Keratinocyte (primary cell): ENCODE measurements around the gene NPTXR. TPM values are rescaled to one million over a fixed set of nuclear protein-coding genes. Genes with fewer than 3 reads are reported as not detected.
A peak's percentile ranks its signal among the peaks of the same experiment; 100 is the strongest.

Experiments
- DNase-seq: peaks from one replicate; pipeline ENCODE4 v3.0.0-alpha.2; 2011; ENCODE audit warnings: low read depth, missing footprints, low spot score
- FAIRE-seq: peaks from 2 replicates; lab custom pipeline; 2011; peaks lifted over from hg19 to GRCh38; lab: Jason Lieb, UNC
- H2AFZ ChIP-seq: 2 replicates; pipeline ENCODE4 v1.6.0; 2012; ENCODE audit warnings: low read length, control low read depth, inconsistent platforms; ENCODE audit not compliant: control insufficient read depth
- H3K27ac ChIP-seq: 2 replicates; pipeline ENCODE4 v1.5.1; 2011; ENCODE audit warnings: low read length; ENCODE audit not compliant: control insufficient read depth, insufficient read depth
- H3K27me3 ChIP-seq: 3 replicates; pipeline ENCODE4 v1.6.0; 2011; ENCODE audit warnings: low read length; ENCODE audit not compliant: control insufficient read depth, insufficient read depth; ENCODE audit errors: extremely low read depth
- H3K36me3 ChIP-seq, 2 experiments: 2 replicates in 1 of 2; 3 replicates in 1 of 2; pipeline ENCODE4 v1.5.1; 2011; ENCODE audit warnings: low read length in 2 of 2, mild to moderate bottlenecking in 1 of 2; ENCODE audit not compliant: control insufficient read depth in 2 of 2, insufficient read depth in 2 of 2; ENCODE audit errors: extremely low read depth in 1 of 2
- H3K4me1 ChIP-seq: 3 replicates; pipeline ENCODE4 v1.5.1; 2011; ENCODE audit warnings: low read length; ENCODE audit not compliant: control insufficient read depth, insufficient read depth; ENCODE audit errors: extremely low read depth
- H3K4me2 ChIP-seq: 3 replicates; pipeline ENCODE4 v1.6.0; 2011; ENCODE audit warnings: low read depth, low read length; ENCODE audit not compliant: control insufficient read depth, insufficient read depth; ENCODE audit errors: extremely low read depth
- H3K4me3 ChIP-seq, 3 experiments: fragments of 200-600 bp in 1 of 3; sonication (generic) in 1 of 3; 2 replicates in 2 of 3; 3 replicates in 1 of 3; pipeline ENCODE4 v1.5.1; 2011 to 2016; ENCODE audit warnings: low read length in 3 of 3, mild to moderate bottlenecking in 3 of 3, control low read depth in 2 of 3, inconsistent platforms in 1 of 3, low read depth in 1 of 3, mixed read lengths in 1 of 3, mixed run types in 1 of 3, moderate library complexity in 1 of 3; ENCODE audit not compliant: control insufficient read depth in 2 of 3, insufficient read depth in 2 of 3; ENCODE audit errors: extremely low read depth in 1 of 3
- H3K79me2 ChIP-seq: 2 replicates; pipeline ENCODE4 v1.6.0; 2012; ENCODE audit warnings: low read length; ENCODE audit not compliant: control insufficient read depth, insufficient read depth
- H3K9ac ChIP-seq: 3 replicates; pipeline ENCODE4 v1.6.0; 2011; ENCODE audit warnings: low read length; ENCODE audit not compliant: control insufficient read depth, insufficient read depth; ENCODE audit errors: extremely low read depth
- H3K9me1 ChIP-seq: 3 replicates; pipeline ENCODE4 v1.6.0; 2011; ENCODE audit warnings: low read length; ENCODE audit not compliant: control insufficient read depth, insufficient read depth; ENCODE audit errors: extremely low read depth
- H3K9me3 ChIP-seq: 2 replicates; pipeline ENCODE4 v1.5.1; 2012; ENCODE audit warnings: low read depth, low read length; ENCODE audit not compliant: control insufficient read depth
- H4K20me1 ChIP-seq: 3 replicates; pipeline ENCODE4 v1.6.0; 2011; ENCODE audit warnings: low read length; ENCODE audit not compliant: control insufficient read depth, insufficient read depth; ENCODE audit errors: extremely low read depth
- CTCF ChIP-seq, 3 experiments: IDR thresholded peaks in 1 of 3; conservative IDR thresholded peaks in 1 of 3; optimal IDR thresholded peaks in 1 of 3; 2 replicates in 2 of 3; 3 replicates in 1 of 3; pipeline versions ENCODE3 to v1.5.1; 2011; ENCODE audit warnings: low read length in 3 of 3, mild to moderate bottlenecking in 3 of 3, moderate library complexity in 2 of 3, control low read depth in 1 of 3, inconsistent platforms in 1 of 3; ENCODE audit not compliant: insufficient read depth in 2 of 3; ENCODE audit errors: extremely low read depth in 1 of 3
- EZH2 ChIP-seq: IDR thresholded peaks from one replicate; pipeline ENCODE4 v1.6.1; 2012; ENCODE audit warnings: inconsistent platforms, mild to moderate bottlenecking, low read length, moderate library complexity
- dilution Hi-C: fragments of 300-500 bp; cut with MboI; formaldehyde crosslinking; loops from one replicate; pipeline ENCODE4 v1.7.0; 2020; ENCODE audit warnings: low sequenced_read_pairs; ENCODE audit not compliant: extremely low pct_ligation_motif_present
- polyA plus RNA-seq, 5 experiments: library from polyadenylated mRNA; depleted of rRNA in 3 of 5; stranded (reverse) in 3 of 5; stranded (forward) in 1 of 5; unstranded in 1 of 5; fragments of >200 nt; gene quantifications; 1 replicate in 1 of 5; 2 replicates in 3 of 5; 3 replicates in 1 of 5; pipeline versions ENCODE4 v1.2.1 to v1.2.3, GENCODE V29; 2011 to 2012; ENCODE audit warnings: missing spikeins in 2 of 5, low read depth in 1 of 5, low replicate concordance in 1 of 5

Gene NPTXR
- polyA plus RNA-seq, 1 donor (not counting 4 experiments of a cell fraction or from before 2014, with no cell fraction given): 0.03 TPM

GRCh38 chr22:38795569-38795968 is 48.3 kb downstream of the NPTXR start:
- Histone ChIP-seq H3K36me3 (peaks cover 0 to under 1% of the 10 kb centered on the region in 2 experiments), H3K27ac (no peak overlapping the region), H3K79me2 (no peaks in the 10 kb centered on the region), H3K27me3 (no peaks in the 10 kb centered on the region), H2AFZ (no peak overlapping the region), H3K4me3 (no peak overlapping the region), H3K9ac (no peak overlapping the region), H3K9me3 (peaks cover 2% of the 10 kb centered on the region), H3K9me1 (no peaks in the 10 kb centered on the region), H3K4me2 (no peak overlapping the region), H4K20me1 (no peaks in the 10 kb centered on the region), H3K4me1 (peaks cover 18% of the 10 kb centered on the region)
- dilution Hi-C loops: no loop called here
- no peak for DNase-seq
- TF ChIP-seq EZH2: no peak
- TF ChIP-seq CTCF (optimal IDR thresholded peaks at IDR 0.05 in 1 of 3, IDR thresholded peaks at IDR 0.05 in 1 of 3, conservative IDR thresholded peaks at IDR 0.05 in 1 of 3; ENCODE audit: extremely low read depth in 1 of 3, insufficient read depth in 2 of 3, low read length in 3 of 3): no peak
- no peak for FAIRE-seq

GRCh38 chr22:38793721-38794466 is 49.9 kb downstream of the NPTXR start, which contains the start of gene DNAL4:
Gene DNAL4, minus strand, starts transcription at chr22:38794143. Its CDS starts 11,412 bp downstream, at chr22:38782731.
- peaks cover 15% of the 10 kb centered on the region for H3K4me1 ChIP-seq
- DNase-seq (peak; percentile 90), FAIRE-seq (peak; percentile 94)
- peaks cover 0 to 4% of the 10 kb centered on the region in 2 experiments for H3K36me3 ChIP-seq
- peak within 1 kb of the TSS; percentile 78 for H3K9ac ChIP-seq
- no peaks in the 10 kb centered on the region for H4K20me1 ChIP-seq
- TF ChIP-seq CTCF (optimal IDR thresholded peaks at IDR 0.05 in 1 of 3, IDR thresholded peaks at IDR 0.05 in 1 of 3, conservative IDR thresholded peaks at IDR 0.05 in 1 of 3; ENCODE audit: extremely low read depth in 1 of 3, insufficient read depth in 2 of 3, low read length in 3 of 3): no peak
- no peak for TF ChIP-seq EZH2
- H3K27me3 ChIP-seq: no peaks in the 10 kb centered on the region
- peak within 1 kb of the TSS; percentile 98 for H3K4me2 ChIP-seq
- H3K4me3 ChIP-seq: peak within 1 kb of the TSS; percentile 64 to 75 (median 73)
- peak within 1 kb of the TSS; percentile 79 for H2AFZ ChIP-seq
- H3K79me2 ChIP-seq: no peaks in the 10 kb centered on the region
- H3K9me1 ChIP-seq: no peaks in the 10 kb centered on the region
- peak within 1 kb of the TSS; percentile 82 for H3K27ac ChIP-seq
- dilution Hi-C loops: no loop called here
- no peaks in the 10 kb centered on the region for H3K9me3 ChIP-seq
